ENCODE data around the gene TLK1.

GRCh38 chr2:170949415-170949814, 211.3 kb downstream of the TLK1 start:
- TF ChIP-seq CTCF (IDR thresholded peaks at IDR 0.05; ENCODE audit: insufficient read depth, low read depth, low read length) (no peak), EZH2 (IDR thresholded peaks at IDR 0.05; ENCODE audit: insufficient read depth, low read length) (no peak)

Measured in astrocyte (in vitro differentiated cells and primary cell).